ENCODE data around the gene HOXA2.

DNA sequence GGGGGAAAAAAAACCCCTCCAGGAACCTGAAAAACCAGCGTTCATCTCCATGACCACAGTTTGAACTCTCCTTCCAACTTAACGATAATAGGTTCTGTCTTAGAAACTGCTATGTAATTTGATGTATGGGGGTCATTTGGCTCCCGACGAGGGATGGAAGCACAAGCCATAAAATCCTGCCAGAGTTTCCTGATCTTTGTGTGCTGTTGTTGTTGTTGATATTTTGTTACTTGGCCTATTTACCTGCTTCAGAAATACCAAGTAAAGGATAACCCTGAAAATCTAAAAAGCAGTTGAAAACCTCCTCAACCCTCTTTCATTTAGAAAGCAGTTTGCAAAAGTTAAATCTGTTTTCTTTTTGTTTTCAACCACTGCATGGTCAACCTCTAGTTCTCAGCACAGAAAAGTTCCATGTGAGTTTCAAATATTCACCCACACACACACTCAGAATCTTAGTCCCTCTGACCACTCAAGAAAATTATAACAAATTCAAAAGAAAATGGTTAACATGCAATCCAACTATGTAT, 9.3 kb upstream of the HOXA2 start:
- TF ChIP-seq, protein P1, sequence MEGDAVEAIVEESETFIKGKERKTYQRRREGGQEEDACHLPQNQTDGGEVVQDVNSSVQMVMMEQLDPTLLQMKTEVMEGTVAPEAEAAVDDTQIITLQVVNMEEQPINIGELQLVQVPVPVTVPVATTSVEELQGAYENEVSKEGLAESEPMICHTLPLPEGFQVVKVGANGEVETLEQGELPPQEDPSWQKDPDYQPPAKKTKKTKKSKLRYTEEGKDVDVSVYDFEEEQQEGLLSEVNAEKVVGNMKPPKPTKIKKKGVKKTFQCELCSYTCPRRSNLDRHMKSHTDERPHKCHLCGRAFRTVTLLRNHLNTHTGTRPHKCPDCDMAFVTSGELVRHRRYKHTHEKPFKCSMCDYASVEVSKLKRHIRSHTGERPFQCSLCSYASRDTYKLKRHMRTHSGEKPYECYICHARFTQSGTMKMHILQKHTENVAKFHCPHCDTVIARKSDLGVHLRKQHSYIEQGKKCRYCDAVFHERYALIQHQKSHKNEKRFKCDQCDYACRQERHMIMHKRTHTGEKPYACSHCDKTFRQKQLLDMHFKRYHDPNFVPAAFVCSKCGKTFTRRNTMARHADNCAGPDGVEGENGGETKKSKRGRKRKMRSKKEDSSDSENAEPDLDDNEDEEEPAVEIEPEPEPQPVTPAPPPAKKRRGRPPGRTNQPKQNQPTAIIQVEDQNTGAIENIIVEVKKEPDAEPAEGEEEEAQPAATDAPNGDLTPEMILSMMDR (tag by site-specific recombination; IDR thresholded peaks at IDR 0.05), result no peak
- no peak for TF ChIP-seq ZNF510 (tag by site-specific recombination; IDR thresholded peaks at IDR 0.05; ENCODE audit: insufficient replicate concordance)
- TF ChIP-seq, protein P2, sequence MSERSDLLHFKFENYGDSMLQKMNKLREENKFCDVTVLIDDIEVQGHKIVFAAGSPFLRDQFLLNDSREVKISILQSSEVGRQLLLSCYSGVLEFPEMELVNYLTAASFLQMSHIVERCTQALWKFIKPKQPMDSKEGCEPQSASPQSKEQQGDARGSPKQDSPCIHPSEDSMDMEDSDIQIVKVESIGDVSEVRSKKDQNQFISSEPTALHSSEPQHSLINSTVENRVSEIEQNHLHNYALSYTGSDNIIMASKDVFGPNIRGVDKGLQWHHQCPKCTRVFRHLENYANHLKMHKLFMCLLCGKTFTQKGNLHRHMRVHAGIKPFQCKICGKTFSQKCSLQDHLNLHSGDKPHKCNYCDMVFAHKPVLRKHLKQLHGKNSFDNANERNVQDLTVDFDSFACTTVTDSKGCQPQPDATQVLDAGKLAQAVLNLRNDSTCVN (tag by site-specific recombination; optimal IDR thresholded peaks at IDR 0.05), result no peak
- no peak for TF ChIP-seq HOXA7 (CRISPR knock-in tag; IDR thresholded peaks at IDR 0.05; ENCODE audit: borderline replicate concordance)
- no peak for TF ChIP-seq KLF9 (tag by site-specific recombination; IDR thresholded peaks at IDR 0.05; ENCODE audit: low read depth)
- TF ChIP-seq, protein P3, sequence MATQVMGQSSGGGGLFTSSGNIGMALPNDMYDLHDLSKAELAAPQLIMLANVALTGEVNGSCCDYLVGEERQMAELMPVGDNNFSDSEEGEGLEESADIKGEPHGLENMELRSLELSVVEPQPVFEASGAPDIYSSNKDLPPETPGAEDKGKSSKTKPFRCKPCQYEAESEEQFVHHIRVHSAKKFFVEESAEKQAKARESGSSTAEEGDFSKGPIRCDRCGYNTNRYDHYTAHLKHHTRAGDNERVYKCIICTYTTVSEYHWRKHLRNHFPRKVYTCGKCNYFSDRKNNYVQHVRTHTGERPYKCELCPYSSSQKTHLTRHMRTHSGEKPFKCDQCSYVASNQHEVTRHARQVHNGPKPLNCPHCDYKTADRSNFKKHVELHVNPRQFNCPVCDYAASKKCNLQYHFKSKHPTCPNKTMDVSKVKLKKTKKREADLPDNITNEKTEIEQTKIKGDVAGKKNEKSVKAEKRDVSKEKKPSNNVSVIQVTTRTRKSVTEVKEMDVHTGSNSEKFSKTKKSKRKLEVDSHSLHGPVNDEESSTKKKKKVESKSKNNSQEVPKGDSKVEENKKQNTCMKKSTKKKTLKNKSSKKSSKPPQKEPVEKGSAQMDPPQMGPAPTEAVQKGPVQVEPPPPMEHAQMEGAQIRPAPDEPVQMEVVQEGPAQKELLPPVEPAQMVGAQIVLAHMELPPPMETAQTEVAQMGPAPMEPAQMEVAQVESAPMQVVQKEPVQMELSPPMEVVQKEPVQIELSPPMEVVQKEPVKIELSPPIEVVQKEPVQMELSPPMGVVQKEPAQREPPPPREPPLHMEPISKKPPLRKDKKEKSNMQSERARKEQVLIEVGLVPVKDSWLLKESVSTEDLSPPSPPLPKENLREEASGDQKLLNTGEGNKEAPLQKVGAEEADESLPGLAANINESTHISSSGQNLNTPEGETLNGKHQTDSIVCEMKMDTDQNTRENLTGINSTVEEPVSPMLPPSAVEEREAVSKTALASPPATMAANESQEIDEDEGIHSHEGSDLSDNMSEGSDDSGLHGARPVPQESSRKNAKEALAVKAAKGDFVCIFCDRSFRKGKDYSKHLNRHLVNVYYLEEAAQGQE (tag by site-specific recombination; IDR thresholded peaks at IDR 0.05), result no peak
- TF ChIP-seq ZNF24 (tag by site-specific recombination; IDR thresholded peaks at IDR 0.05), result no peak
- no peak for TF ChIP-seq ZNF530 (tag by site-specific recombination; IDR thresholded peaks at IDR 0.05; ENCODE audit: low read depth)
- TF ChIP-seq YY1 (tag by site-specific recombination; IDR thresholded peaks at IDR 0.05), result no peak
- TF ChIP-seq, protein P4, sequence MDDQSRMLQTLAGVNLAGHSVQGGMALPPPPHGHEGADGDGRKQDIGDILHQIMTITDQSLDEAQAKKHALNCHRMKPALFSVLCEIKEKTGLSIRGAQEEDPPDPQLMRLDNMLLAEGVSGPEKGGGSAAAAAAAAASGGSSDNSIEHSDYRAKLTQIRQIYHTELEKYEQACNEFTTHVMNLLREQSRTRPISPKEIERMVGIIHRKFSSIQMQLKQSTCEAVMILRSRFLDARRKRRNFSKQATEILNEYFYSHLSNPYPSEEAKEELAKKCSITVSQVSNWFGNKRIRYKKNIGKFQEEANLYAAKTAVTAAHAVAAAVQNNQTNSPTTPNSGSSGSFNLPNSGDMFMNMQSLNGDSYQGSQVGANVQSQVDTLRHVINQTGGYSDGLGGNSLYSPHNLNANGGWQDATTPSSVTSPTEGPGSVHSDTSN (CRISPR knock-in tag; IDR thresholded peaks at IDR 0.05), result no peak
- TF ChIP-seq, protein P5, sequence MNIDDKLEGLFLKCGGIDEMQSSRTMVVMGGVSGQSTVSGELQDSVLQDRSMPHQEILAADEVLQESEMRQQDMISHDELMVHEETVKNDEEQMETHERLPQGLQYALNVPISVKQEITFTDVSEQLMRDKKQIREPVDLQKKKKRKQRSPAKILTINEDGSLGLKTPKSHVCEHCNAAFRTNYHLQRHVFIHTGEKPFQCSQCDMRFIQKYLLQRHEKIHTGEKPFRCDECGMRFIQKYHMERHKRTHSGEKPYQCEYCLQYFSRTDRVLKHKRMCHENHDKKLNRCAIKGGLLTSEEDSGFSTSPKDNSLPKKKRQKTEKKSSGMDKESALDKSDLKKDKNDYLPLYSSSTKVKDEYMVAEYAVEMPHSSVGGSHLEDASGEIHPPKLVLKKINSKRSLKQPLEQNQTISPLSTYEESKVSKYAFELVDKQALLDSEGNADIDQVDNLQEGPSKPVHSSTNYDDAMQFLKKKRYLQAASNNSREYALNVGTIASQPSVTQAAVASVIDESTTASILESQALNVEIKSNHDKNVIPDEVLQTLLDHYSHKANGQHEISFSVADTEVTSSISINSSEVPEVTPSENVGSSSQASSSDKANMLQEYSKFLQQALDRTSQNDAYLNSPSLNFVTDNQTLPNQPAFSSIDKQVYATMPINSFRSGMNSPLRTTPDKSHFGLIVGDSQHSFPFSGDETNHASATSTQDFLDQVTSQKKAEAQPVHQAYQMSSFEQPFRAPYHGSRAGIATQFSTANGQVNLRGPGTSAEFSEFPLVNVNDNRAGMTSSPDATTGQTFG (tag by site-specific recombination; IDR thresholded peaks at IDR 0.05; ENCODE audit: borderline replicate concordance), result no peak

Data from HEK293 (cell line).